ENCODE data around the gene SETD1A. TPM values are rescaled to one million over a fixed set of nuclear protein-coding genes. Genes with fewer than 3 reads are reported as not detected.

SETD1A gene
- total RNA-seq, 1 experiment from 2014 or later = 2.2 TPM

- H3K27ac ChIP-seq = no peak overlapping the region
- H3K9me3 ChIP-seq (replicated peaks) = no peaks in the 10 kb centered on the region
- 0 out of 2 replicates have a peak, but pooled peaks cover 3% of the 10 kb centered on the region for H3K36me3 ChIP-seq
- H3K4me3 ChIP-seq = no peak overlapping the region
- H3K4me1 ChIP-seq (replicated peaks) = peaks cover 8% of the 10 kb centered on the region
- no peak for DNase-seq (ENCODE audit: low read depth in 1 of 2, low spot score in 2 of 2)
- no peaks in the 10 kb centered on the region for H3K27me3 ChIP-seq (replicated peaks)
Observed at GRCh38 chr16:31029272-31029671, 71.7 kb downstream of the SETD1A start.

GRCh38 chr16:31031276-31031675 is 73.7 kb downstream of the SETD1A start:
- Histone ChIP-seq H3K4me3 (no peak overlapping the region), H3K27me3 (replicated peaks) (no peaks in the 10 kb centered on the region), H3K36me3 (peaks cover 19% of the 10 kb centered on the region), H3K27ac (no peak overlapping the region), H3K4me1 (replicated peaks) (peaks cover 11% of the 10 kb centered on the region), H3K9me3 (replicated peaks) (no peaks in the 10 kb centered on the region)
- DNase-seq (ENCODE audit: low read depth in 1 of 2, low spot score in 2 of 2) = no peak

DNA sequence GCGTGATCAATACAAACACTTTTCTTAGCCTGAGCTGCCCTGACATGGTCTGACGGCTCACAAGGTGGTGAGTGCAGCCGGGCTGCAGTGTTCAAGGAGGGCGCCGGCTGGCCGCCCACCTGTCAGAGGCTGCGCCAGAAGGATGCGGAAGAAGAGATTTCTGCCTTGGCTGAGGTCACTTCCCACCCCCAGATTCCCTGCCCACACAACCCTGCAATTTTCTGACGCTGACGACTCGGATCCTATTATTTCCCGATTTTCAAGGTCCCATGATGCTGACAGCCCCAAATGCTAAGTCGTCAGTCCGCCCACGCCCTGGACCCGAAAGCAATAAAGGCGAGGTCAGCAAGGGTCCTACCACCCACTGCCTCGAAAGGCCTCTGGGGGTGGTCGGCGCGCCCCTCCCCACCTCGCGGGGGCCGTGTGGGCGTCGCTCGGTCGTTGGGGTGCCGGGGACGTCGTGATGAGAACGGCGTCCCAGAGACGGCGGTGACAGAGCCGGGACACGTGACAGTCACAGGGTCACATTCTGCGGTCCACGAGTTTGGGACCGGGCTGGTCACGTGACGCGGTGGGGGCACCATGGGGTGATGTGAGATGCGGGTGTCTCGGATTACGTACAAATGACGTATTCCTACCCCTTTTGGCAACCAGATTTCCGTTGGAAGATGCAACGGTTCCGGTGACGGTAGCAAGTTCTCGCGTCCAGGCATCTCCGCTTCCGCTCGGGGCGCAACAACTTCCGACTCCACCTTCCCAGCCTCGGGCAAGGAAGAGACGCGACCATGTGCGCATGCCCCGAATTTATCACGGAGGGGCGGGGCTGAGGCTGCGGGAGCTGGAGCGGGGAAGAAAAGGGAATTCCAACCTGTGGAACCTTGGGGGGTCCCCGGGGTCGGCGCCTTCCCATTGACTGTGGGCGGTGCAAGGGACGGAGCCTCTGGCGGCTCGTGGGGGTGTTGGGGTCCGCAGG is 75.5 kb downstream of the SETD1A start, which contains the start of gene STX4:
Gene STX4 (plus strand): TSS at position 823 of the 973 bp plus-strand sequence. CDS start 248 bp downstream, outside the sequence.
- H3K9me3 ChIP-seq (replicated peaks) = no peaks in the 10 kb centered on the region
- H3K27ac ChIP-seq = peak within 1 kb of the TSS; percentile 94
- H3K27me3 ChIP-seq (replicated peaks) = no peaks in the 10 kb centered on the region
- DNase-seq (ENCODE audit: low read depth in 1 of 2, low spot score in 2 of 2) = peak; percentile 94 to 97
- peak within 1 kb of the TSS; percentile 72 for H3K4me3 ChIP-seq
- peaks cover 19% of the 10 kb centered on the region for H3K36me3 ChIP-seq
- peaks cover 11% of the 10 kb centered on the region for H3K4me1 ChIP-seq (replicated peaks)

GRCh38 chr16:31033709-31034492 is 76.3 kb downstream of the SETD1A start:
- Histone ChIP-seq H3K27ac (no peak overlapping the region), H3K27me3 (replicated peaks) (no peaks in the 10 kb centered on the region), H3K9me3 (replicated peaks) (no peaks in the 10 kb centered on the region), H3K4me1 (replicated peaks) (peaks cover 11% of the 10 kb centered on the region), H3K4me3 (peak overlapping the region; percentile 72), H3K36me3 (peaks cover 19% of the 10 kb centered on the region)
- DNase-seq (ENCODE audit: low read depth in 1 of 2, low spot score in 2 of 2) = peak; percentile 70 to 88

Other genes with a start within 250 kb of the SETD1A start
- 35.3 and 39.0 TPM in 2 replicates for gene PHKG2, start 209.3 kb upstream of the SETD1A start, total RNA-seq (2014; rRNA removed; shearing (Covaris generic))
- 1.1 and 9.5 TPM in 2 replicates for gene CFAP119, start 195.7 kb upstream of the SETD1A start, total RNA-seq (2014; rRNA removed; shearing (Covaris generic))
- 70.7 and 103 TPM in 2 replicates for gene RNF40, start 195.4 kb upstream of the SETD1A start, total RNA-seq (2014; rRNA removed; shearing (Covaris generic))
- gene ZNF629, start 170.5 kb upstream of the SETD1A start, total RNA-seq (2014; rRNA removed; shearing (Covaris generic)) = 13.2 and 19.6 TPM in 2 replicates
- gene BCL7C, start 63.7 kb upstream of the SETD1A start, total RNA-seq (2014; rRNA removed; shearing (Covaris generic)) = 52.8 and 58.5 TPM in 2 replicates
- 1.3 and 3.5 TPM in 2 replicates for gene CTF1, start 61.1 kb upstream of the SETD1A start, total RNA-seq (2014; rRNA removed; shearing (Covaris generic))
- 7.1 and 8.9 TPM in 2 replicates for gene FBXL19, start 34.2 kb upstream of the SETD1A start, total RNA-seq (2014; rRNA removed; shearing (Covaris generic))
- 8.7 and 9.1 TPM in 2 replicates for gene ORAI3, start 8.7 kb upstream of the SETD1A start, total RNA-seq (2014; rRNA removed; shearing (Covaris generic))
- gene HSD3B7, start 27.5 kb downstream of the SETD1A start, total RNA-seq (2014; rRNA removed; shearing (Covaris generic)) = 4.1 and 7.8 TPM in 2 replicates
- 0.05 and 0.06 TPM in 2 replicates for gene STX1B, start 52.9 kb downstream of the SETD1A start, total RNA-seq (2014; rRNA removed; shearing (Covaris generic))
- gene STX4, start 75.8 kb downstream of the SETD1A start, total RNA-seq (2014; rRNA removed; shearing (Covaris generic)) = 5.2 and 11.8 TPM in 2 replicates
- gene ZNF668, start 116.5 kb downstream of the SETD1A start, total RNA-seq (2014; rRNA removed; shearing (Covaris generic)) = 13.2 and 16.0 TPM in 2 replicates
- gene ZNF646, start 116.7 kb downstream of the SETD1A start, total RNA-seq (2014; rRNA removed; shearing (Covaris generic)) = 6.7 and 13.3 TPM in 2 replicates
- gene PRSS53, start 131.2 kb downstream of the SETD1A start, total RNA-seq (2014; rRNA removed; shearing (Covaris generic)) = 1.9 and 2.6 TPM in 2 replicates
- gene VKORC1, start 137.0 kb downstream of the SETD1A start, total RNA-seq (2014; rRNA removed; shearing (Covaris generic)) = 119 and 140 TPM in 2 replicates
- 19.1 and 20.8 TPM in 2 replicates for gene BCKDK, start 150.6 kb downstream of the SETD1A start, total RNA-seq (2014; rRNA removed; shearing (Covaris generic))
- gene KAT8, start 159.9 kb downstream of the SETD1A start, total RNA-seq (2014; rRNA removed; shearing (Covaris generic)) = 32.3 and 45.2 TPM in 2 replicates
- not detected in 2 replicates for gene PRSS8, start 178.0 kb downstream of the SETD1A start, total RNA-seq (2014; rRNA removed; shearing (Covaris generic))
- gene PRSS36, start 192.3 kb downstream of the SETD1A start, total RNA-seq (2014; rRNA removed; shearing (Covaris generic)) = 0.18 and 0.38 TPM in 2 replicates
- 32.0 and 37.5 TPM in 2 replicates for gene FUS, start 222.4 kb downstream of the SETD1A start, total RNA-seq (2014; rRNA removed; shearing (Covaris generic))
- 15.4 and 21.6 TPM in 2 replicates for gene PYCARD, start 245.0 kb downstream of the SETD1A start, total RNA-seq (2014; rRNA removed; shearing (Covaris generic))

Measured in SJSA1 (cell line).